Measurements from ENCODE around the gene MTHFD1L. TPM values are rescaled to one million over a fixed set of nuclear protein-coding genes. Genes with fewer than 3 reads are reported as not detected.

The MTHFD1L gene
- total and polyA plus RNA-seq, 10 donors, result 6.7 to 32.1 (median 13.1) TPM

DNA sequence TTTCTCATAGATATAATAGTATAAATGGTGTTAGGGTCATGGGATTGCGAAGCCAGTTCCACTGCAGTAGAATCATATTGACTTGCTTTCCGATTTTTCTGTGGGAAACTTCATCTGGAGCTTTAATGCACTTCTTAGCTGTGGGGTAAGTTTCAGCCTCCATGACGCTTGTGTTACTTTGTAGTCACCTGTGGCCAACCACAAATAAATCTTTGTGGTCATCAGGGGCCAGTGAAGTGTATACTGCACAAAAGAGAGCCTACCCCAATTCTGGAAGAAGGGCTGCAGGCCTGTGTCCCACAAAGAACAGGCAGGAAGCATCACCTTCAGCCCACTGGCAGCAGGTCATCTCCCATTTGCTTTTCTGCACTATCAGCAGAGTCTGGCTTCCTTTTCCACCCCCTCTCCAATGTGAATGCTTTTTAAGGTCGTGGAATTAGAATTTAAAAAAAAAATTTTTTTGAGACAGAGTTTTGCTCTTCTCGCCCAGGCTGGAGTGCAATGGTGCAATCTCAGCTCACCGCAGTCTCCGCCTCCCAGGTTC is 32.0 kb downstream of the MTHFD1L start:
- intact Hi-C loops (cut with DNase I; ENCODE audit: low total_unique reads), result loop anchor here (10.0 kb wide), 1 partner anchor 107 kb away; no protein-coding TSS in a partner anchor
- no peak for TF ChIP-seq POLR2A (IDR thresholded peaks at IDR 0.05)
- TF ChIP-seq, protein P1, sequence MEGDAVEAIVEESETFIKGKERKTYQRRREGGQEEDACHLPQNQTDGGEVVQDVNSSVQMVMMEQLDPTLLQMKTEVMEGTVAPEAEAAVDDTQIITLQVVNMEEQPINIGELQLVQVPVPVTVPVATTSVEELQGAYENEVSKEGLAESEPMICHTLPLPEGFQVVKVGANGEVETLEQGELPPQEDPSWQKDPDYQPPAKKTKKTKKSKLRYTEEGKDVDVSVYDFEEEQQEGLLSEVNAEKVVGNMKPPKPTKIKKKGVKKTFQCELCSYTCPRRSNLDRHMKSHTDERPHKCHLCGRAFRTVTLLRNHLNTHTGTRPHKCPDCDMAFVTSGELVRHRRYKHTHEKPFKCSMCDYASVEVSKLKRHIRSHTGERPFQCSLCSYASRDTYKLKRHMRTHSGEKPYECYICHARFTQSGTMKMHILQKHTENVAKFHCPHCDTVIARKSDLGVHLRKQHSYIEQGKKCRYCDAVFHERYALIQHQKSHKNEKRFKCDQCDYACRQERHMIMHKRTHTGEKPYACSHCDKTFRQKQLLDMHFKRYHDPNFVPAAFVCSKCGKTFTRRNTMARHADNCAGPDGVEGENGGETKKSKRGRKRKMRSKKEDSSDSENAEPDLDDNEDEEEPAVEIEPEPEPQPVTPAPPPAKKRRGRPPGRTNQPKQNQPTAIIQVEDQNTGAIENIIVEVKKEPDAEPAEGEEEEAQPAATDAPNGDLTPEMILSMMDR (IDR thresholded peaks at IDR 0.05 in 8 of 11, conservative IDR thresholded peaks at IDR 0.05 in 3 of 11), result no peak
- TF ChIP-seq POLR2AphosphoS5 (IDR thresholded peaks at IDR 0.05), result no peak
- H3K27ac ChIP-seq, result peak overlapping the region in 1 of 8 donors; percentile 35
- H3K9me3 ChIP-seq, result no peaks in the 10 kb centered on the region
- no peaks in the 10 kb centered on the region for H3K27me3 ChIP-seq (replicated peaks in 1 of 7)
- 75 to 83% (median 80%) methylated on average over 7 of the region's 7 CpGs for WGBS, 5 donors
- H3K4me3 ChIP-seq, result no peak overlapping the region
- H3K36me3 ChIP-seq, result peaks cover 0 to 18% (median 0%) of the 10 kb centered on the region in 6 donors
- peaks cover 0 to 36% (median 18%) of the 10 kb centered on the region in 6 donors for H3K4me1 ChIP-seq
- no peak for DNase-seq

GRCh38 chr6:150898399-150899170 is 33.1 kb downstream of the MTHFD1L start:
- intact Hi-C loops (cut with DNase I; ENCODE audit: low total_unique reads), result loop anchor here (10.0 kb wide), 1 partner anchor 106 kb away; no protein-coding TSS in a partner anchor
- Histone ChIP-seq H3K4me1 (peaks cover 0 to 36% (median 18%) of the 10 kb centered on the region in 6 donors), H3K27ac (peak overlapping the region in 2 of 8 donors; percentile 19 to 35), H3K36me3 (peaks cover 0 to 17% (median 0%) of the 10 kb centered on the region in 6 donors), H3K4me3 (peak overlapping the region in 1 of 8 donors; percentile 12), H3K9me3 (no peaks in the 10 kb centered on the region), H3K27me3 (replicated peaks in 1 of 7) (no peaks in the 10 kb centered on the region)
- DNase-seq, result no peak
- no peak for TF ChIP-seq POLR2A (IDR thresholded peaks at IDR 0.05)
- WGBS, 5 donors, result 66 to 69% (median 68%) methylated on average over 11 of the region's 11 CpGs

- intact Hi-C loops (cut with DNase I; ENCODE audit: low total_unique reads), result loop anchor here (10.0 kb wide), 1 partner anchor 106 kb away; no protein-coding TSS in a partner anchor
- Histone ChIP-seq H3K4me1 (peaks cover 0 to 36% (median 18%) of the 10 kb centered on the region in 6 donors), H3K9me3 (no peaks in the 10 kb centered on the region), H3K27me3 (replicated peaks in 1 of 7) (no peaks in the 10 kb centered on the region), H3K27ac (no peak overlapping the region), H3K4me3 (no peak overlapping the region), H3K36me3 (peaks cover 0 to 10% (median 0%) of the 10 kb centered on the region in 6 donors)
- DNase-seq, result no peak
- no peak for TF ChIP-seq POLR2A (IDR thresholded peaks at IDR 0.05)
- TF ChIP-seq, protein P1 (IDR thresholded peaks at IDR 0.05 in 8 of 11, conservative IDR thresholded peaks at IDR 0.05 in 3 of 11), result no peak
- TF ChIP-seq POLR2AphosphoS5 (IDR thresholded peaks at IDR 0.05), result no peak
- 85 to 97% (median 91%) methylated on average over 2 of the region's 2 CpGs for WGBS, 5 donors
Measured at GRCh38 chr6:150899231-150899630, 33.7 kb downstream of the MTHFD1L start.

- intact Hi-C loops (cut with DNase I; ENCODE audit: low total_unique reads), result no loop called here
- TF ChIP-seq POLR2A (IDR thresholded peaks at IDR 0.05), result no peak
Measured at GRCh38 chr6:150900049-150900448, 34.5 kb downstream of the MTHFD1L start.

More at GRCh38 chr6:150900049-150900448, 34.5 kb downstream of the MTHFD1L start:
- H3K27me3 ChIP-seq (replicated peaks in 1 of 7), result no peaks in the 10 kb centered on the region
- 81 to 91% (median 87%) methylated on average over 3 of the region's 3 CpGs for WGBS, 5 donors
- H3K9me3 ChIP-seq, result no peaks in the 10 kb centered on the region
- DNase-seq, result no peak
- H3K36me3 ChIP-seq, result peaks cover 0 to 10% (median 0%) of the 10 kb centered on the region in 6 donors
- peaks cover 0 to 32% (median 17%) of the 10 kb centered on the region in 6 donors for H3K4me1 ChIP-seq
- no peak overlapping the region for H3K27ac ChIP-seq
- no peak overlapping the region for H3K4me3 ChIP-seq
